Measurements from ENCODE around the gene BIRC6.

Gene BIRC6

DNA sequence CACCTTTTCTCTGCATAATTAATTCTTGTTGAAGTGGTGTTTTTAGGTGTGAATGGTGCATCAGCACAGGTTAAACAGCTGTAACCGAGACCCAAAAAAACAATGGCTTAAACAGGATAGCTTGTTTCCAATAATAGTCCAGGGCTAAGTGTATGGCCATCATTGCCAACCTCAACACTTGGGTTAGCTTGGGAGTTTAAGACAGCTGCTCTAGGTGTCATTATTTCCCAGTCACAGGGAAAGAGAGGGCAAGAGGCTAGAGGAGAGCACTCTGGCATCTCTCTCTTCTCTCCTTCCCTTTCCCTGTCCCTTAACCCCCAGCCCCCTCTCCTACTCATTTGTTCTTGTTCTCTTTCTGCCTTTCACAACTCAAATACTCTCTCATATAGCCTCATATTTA, 21.1 kb downstream of the BIRC6 start:
- no peak for DNase-seq

DNA sequence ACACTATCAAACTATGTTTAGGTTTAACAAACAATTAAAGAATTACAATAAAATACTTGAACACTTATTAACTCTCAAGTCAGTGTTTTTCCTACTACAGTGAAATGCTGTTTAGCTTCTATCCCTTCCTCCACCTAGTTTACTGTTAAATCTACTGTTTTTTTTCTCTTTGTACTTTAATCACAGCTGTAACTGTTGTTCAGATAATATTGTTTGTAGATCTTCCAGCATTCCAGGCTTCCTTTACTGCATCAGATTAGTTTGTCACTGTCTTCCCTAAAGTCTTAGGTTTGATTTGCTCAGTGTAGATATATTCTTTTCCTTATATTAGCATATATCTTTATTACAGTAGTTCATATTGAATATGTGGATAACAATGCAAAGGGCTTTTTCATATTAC, 22.5 kb downstream of the BIRC6 start:
- DNase-seq = no peak

DNA sequence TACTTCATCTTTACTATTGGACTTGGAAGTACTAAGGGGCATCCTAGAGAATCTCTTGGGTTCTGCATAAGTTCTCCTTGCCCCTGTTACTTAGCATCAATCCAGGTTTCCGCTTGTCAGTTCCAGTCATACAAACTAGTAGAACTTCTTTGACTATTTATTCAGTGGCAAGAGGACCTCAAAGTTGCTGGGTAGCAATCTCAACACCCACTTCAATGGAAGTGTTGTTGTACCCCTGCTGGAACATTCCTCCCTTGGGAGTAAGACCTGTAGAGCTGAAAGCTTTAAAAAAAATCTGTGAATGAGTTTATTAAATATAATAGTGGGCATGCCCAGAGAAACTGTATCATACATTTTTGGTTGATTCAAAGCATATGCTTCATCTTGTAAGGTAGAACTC, 27.0 kb downstream of the BIRC6 start:
- no peak for DNase-seq

DNA sequence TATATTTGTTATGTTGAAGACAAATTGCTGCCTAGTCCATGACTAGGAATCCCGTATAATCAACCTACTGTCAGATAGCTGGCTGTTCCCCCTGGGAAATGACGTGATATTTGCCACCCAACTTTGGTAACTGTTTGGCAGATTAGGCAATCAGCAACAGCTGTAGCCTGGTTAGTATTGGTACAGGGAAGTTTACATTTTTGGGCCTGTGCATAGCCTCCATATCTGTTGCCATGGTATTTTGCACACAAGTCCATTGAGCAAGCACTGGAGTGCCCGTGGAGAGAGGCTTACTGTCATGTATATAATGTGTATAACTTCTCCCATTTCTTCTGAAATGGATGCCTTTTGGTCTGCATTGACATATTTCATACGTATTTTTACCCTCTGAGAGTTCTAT, 27.7 kb downstream of the BIRC6 start:
- DNase-seq = no peak

DNA sequence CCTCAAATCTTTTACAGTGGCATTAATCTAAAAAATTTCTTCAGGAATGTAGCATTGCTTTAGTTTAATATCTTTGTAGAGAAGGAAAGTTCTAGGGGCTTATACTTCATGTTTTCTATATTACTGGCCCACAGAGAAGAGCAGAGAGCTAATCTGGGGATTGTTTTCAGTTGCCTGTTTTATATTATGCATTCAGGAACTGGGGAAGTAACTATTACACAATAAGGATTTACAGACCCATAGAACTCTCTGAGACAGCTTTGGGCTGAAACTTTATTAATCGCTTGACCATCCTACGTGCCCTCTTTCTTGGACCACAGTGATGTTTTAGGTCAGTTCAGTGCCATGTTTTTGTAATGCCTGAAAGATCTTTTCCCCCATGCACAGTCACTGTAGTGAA, 29.9 kb downstream of the BIRC6 start:
- DNase-seq = no peak

DNA sequence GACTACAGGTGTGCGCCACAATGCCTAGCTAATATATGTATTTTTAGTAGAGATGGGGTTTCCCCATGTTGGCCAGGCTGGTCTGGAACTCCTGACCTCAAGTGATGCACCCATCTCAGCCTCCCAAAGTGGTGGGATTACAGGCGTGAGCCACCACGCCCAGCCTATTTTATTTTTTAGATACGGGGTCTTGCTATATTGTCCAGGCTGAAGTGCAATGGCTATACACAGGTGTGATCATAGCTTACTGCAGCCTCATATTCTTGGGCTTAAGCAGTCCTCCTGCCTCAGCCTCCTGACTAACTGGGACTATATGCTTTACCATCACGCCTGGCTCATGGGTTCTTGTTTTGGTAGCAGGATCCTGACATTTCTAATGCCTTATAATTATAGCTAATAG, 42.4 kb downstream of the BIRC6 start:
- no peak for DNase-seq

DNA sequence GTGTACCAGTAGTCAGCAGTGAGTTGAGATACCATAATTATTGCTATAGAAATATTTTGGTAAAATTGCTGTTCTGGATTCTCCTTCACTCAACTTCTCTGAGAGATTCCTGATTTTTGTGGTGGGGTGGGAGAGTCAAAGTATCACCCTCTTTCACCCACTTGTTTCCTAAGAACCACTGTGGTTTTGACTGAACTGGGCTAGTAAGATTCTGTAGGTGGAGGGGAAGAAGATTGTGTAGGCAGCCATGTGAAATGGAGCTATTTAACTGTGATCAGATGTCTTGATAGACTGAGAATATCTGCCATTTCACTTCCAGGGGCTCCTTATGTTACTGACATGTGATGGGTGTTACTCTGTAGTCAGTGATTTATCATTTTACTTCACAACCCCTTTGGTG, 45.3 kb downstream of the BIRC6 start:
- no peak for DNase-seq

DNA sequence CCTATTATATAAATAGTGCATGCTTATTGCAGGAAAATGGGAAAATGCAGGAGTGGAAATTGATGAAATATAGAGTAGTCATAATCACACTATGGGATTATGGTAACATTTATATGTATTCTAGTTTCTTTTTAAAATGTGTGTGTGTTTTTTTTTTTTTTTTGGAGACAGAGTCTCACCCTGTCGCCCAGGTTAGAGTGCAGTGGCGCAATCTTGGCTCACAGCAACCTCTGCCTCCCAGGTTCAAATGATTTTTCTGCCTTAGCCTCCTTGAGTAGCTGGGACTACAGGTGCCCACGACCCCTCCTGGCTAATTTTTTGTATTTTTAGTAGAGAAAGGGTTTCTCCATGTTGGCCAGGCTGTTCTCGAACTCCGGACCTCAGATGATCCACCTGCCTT, 47.0 kb downstream of the BIRC6 start:
- no peak for DNase-seq

DNA sequence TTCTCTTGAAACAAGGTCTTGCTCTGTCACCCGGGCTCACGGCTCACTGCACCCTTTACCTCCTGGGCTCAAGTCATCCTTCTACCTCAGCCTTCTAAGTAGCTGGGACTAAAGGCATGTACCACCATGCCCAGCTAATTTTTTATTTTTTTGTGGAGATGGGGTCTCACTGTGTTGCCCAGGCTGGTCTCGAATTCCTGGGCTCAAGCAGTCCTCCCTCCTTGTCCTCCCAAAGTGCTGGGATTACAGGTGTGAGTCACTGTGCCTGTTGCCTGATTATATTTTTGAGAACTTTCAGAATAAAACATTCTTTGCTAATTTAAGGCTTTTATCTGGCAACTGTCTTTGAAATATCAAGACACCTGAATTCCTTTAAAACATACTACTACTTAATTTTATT, 47.9 kb downstream of the BIRC6 start:
- no peak for DNase-seq

DNA sequence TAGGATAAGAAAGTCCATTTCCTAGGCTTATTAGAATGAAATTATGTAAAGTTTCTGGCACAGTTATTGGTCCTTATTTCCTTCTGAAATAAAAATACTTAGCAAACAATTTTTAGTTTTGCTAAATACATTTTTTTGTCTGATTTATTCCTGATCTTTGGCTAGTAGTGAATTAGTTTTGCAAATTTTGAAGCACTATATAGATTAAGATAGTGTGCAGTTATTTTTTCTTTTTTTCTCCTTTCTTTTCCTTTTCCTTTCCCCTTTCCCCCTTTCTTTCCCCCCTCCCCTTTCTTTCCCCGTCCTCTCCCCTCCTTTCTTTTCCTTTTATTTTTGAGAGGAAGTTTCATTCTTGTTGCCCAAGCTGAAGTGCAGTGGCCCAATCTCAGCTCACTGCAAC, 59.7 kb downstream of the BIRC6 start:
- no peak for DNase-seq

DNA sequence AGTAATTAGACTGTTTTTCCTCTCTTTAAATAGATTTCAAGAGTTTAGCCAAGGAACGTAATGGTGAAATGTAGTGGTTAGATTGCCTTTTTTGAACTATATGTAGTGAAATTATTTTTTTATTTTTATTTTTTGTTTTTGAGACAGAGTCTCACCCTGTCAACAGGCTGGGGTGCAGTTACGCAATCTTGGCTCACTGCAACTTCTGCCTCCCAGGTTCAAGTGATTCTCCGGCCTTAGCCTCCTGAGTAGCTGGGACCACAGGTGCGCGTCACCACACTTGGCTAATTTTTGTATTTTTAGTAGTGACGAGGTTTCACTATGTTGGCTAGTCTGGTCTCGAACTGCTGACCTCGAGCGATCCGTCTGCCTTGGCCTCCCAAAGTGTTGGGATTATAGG, 60.8 kb downstream of the BIRC6 start:
- DNase-seq = no peak

DNA sequence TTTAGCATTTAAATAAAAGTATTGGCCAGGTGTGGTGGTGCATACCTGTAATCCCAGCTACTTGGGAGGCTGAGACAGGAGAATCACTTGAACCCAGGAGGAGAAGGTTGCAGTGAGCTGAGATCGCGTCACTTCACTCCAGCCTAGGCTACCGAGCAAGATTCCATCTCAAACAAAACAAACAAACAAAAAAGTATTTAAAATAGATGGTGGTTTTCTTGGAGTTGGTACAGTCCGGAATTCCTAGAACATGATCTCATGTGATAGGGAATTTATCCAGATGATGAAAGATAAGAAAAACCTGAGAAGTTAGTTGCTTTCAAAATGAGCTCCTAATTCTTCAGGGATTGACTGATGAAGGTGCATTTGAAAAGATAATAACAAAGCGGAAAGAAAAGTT, 62.0 kb downstream of the BIRC6 start:
- no peak for DNase-seq

DNA sequence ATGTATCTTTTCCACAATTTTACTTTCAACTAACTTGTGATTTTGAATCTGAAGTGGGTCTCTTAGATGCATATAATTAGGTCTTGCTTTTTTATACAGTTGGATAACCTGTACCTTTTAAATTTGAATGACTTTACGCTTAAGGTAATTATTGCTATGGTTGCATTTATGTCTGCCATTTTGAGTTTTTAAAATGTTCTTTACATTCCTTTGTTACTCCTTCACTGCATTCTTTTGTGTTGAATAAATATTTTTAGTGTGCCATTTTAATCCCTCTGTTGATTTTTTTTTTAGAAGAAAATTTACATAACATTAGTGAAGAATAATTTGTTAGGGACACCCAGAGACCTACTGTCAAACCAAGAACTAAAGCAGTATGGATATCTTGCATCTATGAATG, 65.3 kb downstream of the BIRC6 start:
- no peak for DNase-seq

DNA sequence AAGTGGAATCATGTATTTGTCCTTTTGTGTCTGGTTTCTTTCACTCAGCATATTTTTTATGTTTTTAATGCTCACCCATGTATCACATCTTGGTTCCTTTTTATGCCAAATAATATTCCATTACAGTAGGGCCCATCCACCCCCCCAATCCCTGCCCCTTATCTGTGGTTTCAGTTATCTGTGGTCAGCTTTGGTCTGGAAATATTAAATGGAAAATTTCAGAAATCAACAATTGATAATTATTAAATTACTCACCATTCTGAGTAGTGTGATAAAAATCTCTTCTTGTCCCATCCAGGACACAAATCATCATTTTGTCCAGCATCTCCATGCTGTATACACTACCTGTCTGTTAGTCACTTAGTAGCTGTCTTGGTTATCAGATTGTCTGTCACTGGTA, 66.7 kb downstream of the BIRC6 start:
- DNase-seq = no peak

DNA sequence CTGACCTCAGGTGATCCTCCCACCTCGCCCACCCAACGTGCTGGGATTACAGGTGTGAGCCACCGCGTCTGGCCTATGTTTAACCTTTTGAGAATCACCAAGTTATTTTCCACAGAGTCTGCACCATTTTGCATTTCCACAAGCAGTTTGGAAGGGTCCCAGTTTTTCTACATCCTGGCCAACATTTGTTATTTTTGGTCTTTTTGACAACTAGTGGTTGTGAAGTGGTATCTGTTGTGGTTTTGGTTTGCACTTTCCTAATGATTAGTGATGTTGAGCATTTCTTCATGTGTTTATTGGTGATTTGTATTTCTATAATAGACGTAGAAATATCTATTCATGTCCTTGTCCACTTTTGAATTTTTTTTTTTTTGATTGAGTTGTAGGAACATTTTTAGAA, 67.9 kb downstream of the BIRC6 start:
- no peak for DNase-seq

DNA sequence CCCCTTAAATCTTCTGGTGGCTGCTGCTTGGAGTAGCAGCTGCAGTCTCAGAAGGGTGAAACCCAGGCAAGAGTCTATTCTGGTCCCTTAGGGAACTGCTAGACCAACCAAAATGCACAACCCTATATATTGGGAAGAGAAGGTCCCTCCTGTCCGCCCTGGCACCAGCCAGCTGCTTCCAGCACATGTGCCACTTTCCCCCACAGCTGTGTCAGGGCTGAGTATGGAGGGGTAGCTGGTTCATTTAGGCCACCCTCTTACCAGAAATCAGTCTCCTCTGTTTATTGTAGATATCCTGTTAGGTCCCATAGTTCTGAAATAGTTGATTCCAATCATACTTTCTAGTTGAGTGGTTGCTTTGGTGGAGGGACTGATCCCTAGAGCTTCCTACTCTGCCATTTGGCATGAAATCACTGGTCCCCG, 68.9 kb downstream of the BIRC6 start:
- DNase-seq = no peak

DNA sequence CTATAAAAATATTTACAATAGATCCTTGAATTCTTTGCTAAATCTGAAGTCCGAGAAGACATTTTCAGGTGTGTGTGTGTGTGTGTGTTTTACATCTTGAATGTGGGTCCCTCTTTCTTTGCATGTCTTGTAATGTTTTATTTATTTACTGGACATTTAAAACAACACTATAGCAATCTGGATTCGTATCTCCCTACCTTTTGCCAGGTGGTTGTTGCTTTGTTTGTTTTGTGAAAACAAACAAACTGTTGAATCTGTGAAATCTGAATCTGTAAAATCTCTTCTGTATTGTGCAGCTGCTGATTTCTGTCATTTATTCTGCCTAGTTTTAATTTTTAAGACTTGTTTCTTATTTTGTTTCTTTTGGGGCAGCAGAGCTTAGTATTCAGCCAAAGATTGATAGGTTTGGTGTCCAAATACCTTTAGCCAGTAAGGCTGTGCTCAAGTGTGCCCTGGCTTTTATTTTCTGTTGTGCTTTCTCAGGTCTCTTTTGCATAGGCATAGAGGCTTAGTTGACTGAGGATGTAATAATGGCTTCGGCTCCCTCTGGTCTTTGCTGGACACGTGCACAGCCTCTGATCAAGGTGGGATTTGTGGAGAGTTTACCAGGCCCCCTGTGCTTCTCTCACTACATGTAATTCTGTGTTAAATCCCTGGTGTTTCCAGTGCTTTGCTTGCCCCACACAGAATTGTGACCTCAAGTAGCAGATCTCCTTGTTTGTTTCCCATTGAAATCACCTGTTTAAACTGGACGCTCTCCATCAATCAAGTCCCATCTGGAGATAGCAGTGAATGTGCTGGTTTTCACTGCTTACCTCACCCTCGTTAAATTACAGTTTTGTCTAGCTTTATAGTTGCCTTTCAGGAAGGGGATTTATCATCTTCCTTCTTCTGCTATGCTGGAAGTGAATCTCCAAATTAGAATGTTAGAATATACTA, 71.1 kb downstream of the BIRC6 start:
- DNase-seq = no peak

DNA sequence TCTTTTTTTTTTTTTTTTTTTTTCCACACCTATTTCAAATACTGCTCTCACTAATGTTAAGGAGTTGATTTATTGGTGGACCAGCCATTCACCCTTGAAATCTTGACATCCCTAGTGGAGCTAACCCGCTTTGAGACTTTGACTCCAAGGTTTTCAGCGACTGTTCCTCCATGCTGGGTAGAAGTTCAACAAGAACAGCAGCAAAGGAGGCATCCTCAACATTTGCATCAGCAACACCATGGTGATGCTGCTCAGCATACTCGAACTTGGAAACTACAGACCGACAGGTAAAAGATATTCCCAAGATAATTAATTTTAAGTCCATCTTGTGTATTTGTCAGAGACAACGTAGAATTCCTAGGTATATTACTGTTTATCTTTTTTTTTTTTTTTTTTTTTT, 74.0 kb downstream of the BIRC6 start:
- no peak for DNase-seq

DNA sequence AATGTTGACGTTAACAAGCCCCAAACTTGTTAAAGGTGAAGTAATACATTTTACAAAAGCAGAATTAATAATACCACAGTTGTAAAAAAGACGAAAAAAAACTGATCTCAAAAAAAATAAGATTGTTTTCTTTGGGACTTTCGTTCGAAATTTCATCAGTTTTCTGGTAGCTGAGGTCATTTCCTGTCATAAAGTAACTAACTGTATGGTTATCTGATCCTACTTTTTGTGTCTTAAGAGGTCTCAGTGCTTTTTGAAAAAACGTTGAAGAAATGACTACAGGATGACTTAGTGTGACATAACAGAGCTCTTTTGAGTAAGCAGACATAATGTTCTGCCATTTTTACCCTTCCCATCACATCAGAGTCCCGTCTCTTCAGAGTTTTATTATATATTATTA, 79.3 kb downstream of the BIRC6 start:
- no peak for DNase-seq

DNA sequence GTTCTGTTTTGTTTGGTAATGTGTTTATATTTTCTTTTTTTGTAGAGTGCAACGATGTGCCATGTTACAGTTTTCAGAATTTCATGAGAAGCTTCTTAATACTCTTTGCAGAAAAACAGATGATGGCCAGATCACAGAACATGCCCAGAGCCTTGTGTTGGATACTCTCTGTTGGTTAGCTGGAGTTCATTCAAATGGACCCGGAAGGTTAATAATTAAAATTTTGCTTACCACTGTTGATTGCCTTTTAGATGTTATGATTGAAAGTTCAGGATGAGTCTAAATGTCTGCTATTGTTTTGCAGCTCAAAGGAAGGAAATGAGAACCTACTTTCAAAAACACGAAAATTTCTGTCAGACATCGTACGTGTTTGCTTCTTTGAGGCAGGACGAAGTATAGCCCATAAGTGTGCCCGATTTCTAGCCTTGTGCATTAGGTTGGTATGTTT, 85.2 kb downstream of the BIRC6 start:
- DNase-seq = no peak

DNA sequence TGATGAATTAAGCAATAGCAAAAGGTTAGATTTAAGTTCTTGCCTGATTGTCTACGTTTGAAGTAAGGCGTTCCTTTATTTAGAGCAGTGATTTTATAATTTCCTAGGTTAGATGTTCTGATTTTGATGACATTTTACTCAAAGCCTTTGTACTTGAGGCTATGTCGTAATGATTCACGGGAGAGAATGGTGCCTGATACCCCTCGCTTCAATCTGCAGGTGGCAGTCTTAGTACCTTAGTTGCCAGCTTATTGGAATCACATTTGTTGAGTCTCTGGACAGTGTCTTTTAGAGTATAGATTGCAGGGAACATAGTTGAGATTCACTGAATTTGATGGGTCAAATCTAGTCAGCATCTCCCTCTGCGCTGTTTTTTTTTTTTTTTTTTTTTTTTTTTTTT, 89.5 kb downstream of the BIRC6 start:
- no peak for DNase-seq

DNA sequence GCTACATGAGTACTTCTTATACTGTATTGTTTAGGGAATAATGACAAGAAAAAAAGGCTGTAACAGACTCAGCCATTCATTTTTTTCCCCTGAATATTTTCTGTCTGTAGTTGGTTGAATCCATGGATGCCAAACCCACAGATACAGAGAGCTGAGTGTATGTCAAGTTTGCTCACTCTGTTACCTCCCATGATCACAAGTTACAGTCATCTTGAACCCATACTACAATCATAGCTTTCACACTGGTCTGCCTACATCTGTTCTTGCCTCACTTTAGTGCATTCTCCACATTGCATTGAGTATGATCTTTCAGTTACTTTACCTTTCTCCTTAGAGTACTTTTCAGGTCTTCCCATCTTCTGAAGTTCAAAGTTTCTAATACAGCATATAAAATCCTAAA, 94.0 kb downstream of the BIRC6 start:
- DNase-seq = no peak

DNA sequence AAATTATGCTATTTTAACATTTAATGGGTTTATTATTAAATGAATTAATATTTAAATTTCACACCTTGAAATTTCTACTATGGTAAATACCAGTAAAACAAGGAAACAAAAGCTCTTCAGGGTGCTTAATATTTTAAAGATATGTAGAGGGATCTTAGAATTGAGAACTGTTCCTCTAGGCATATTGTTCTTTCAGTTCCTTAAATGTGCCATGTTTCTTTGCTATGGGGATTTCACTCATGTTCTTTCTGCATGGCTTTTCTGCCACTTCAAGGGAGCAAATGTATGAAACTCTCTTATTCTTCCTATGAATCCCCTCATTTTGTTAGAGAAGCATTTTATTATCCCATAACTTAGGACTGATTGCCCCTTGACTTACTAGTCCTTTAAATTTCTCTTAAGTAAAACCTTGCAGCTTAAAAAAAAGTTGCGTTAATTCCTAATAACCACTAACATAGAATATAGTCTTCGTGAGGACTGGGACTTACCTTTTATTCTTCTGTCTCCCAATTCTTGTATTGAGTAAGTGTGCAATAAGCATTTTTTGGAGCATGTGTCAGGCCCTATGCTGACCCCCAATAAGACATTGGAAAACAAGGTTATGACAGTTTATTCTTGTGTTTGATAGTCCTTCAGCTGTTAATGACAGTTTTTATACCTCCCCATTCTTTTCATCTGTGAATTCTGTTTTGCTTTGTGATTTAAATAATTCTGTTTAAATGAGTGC, 95.7 kb downstream of the BIRC6 start:
- no peak for DNase-seq

Measured in cortex of kidney (tissue), 1 donor.